Lower leg skin (tissue), 3 donors: ENCODE data around the gene SBF1.

Experiments
- CTCF ChIP-seq, 3 donors: fragments of 450-650 bp; IDR thresholded peaks; one replicate each; pipeline ENCODE4 v1.5.1; 2016; ENCODE audit warnings: antibody characterized with exemption in 3 of 3, mild to moderate bottlenecking in 3 of 3, moderate library complexity in 2 of 3
- POLR2A ChIP-seq, 2 donors: fragments of 450-650 bp; IDR thresholded peaks; one replicate each; pipeline ENCODE4 v1.6.1; 2016 to 2017; ENCODE audit warnings: antibody characterized with exemption in 2 of 2, mild to moderate bottlenecking in 1 of 2, moderate library complexity in 1 of 2

- TF ChIP-seq POLR2A (IDR thresholded peaks at IDR 0.05) (no peak), CTCF (IDR thresholded peaks at IDR 0.05) (no peak)
Measured at GRCh38 chr22:50479721-50480120, 4.9 kb upstream of the SBF1 start.
